CD4-positive, alpha-beta T cell (primary cell): Measurements from ENCODE around the gene COA4. TPM values are rescaled to one million over a fixed set of nuclear protein-coding genes. Genes with fewer than 3 reads are reported as not detected.

ENCODE experiments used
- ATAC-seq: fragments of 200-7000 bp; cut with Tn5 transposase; one replicate; pipeline ENCODE4 v1.10.0; 2022; ENCODE audit warnings: mild to moderate bottlenecking; ENCODE audit not compliant: poor library complexity
- CTCF ChIA-PET: fragments of 350-600 bp; sonication (Branson Sonifier 250); formaldehyde crosslinking; loops from one replicate; lab custom pipeline; 2021; ENCODE audit warnings: antibody characterized with exemption, inconsistent platforms; lab: Charles Lee
- POLR2A ChIA-PET: fragments of 350-600 bp; sonication (Branson Sonifier 250); formaldehyde crosslinking; loops from one replicate; lab custom pipeline; 2021; ENCODE audit warnings: antibody characterized with exemption, inconsistent platforms; lab: Charles Lee
- DNase-seq, 14 experiments: peaks; one replicate each; pipeline ENCODE4 v3.0.0-alpha.2; 2013 to 2020; ENCODE audit warnings: mixed read lengths in 2 of 14
- H3K27ac ChIP-seq, 2 donors: one replicate each; pipeline versions ENCODE4 v1.5.1 to v1.7.0; 2013; ENCODE audit warnings: low read length in 2 of 2, low read depth in 1 of 2, mild to moderate bottlenecking in 1 of 2
- H3K27me3 ChIP-seq, 2 experiments: 1 replicate in 1 of 2; 2 replicates in 1 of 2; pipeline versions ENCODE4 v1.6.1 to v1.7.0; 2013; ENCODE audit warnings: low read length in 2 of 2, control low read depth in 1 of 2, mild to moderate bottlenecking in 1 of 2, moderate library complexity in 1 of 2; ENCODE audit not compliant: insufficient read depth in 2 of 2, control insufficient read depth in 1 of 2
- H3K36me3 ChIP-seq: one replicate; pipeline ENCODE4 v1.6.1; 2013; ENCODE audit warnings: low read length, control low read depth; ENCODE audit not compliant: insufficient read depth
- H3K4me1 ChIP-seq: one replicate; pipeline ENCODE4 v1.6.1; 2013; ENCODE audit warnings: low read length, control low read depth; ENCODE audit not compliant: insufficient read depth
- H3K4me3 ChIP-seq: one replicate; pipeline ENCODE4 v1.5.1; 2013; ENCODE audit warnings: mild to moderate bottlenecking, low read length, moderate library complexity
- H3K9me3 ChIP-seq, 2 experiments: 1 replicate in 1 of 2; 2 replicates in 1 of 2; pipeline versions ENCODE4 v1.6.1 to v1.7.0; 2013; ENCODE audit warnings: low read length in 2 of 2, mild to moderate bottlenecking in 2 of 2, control low read depth in 1 of 2, moderate library complexity in 1 of 2; ENCODE audit not compliant: control insufficient read depth in 1 of 2, insufficient read depth in 1 of 2
- H3K27ac Mint-ChIP-seq: one replicate; pipeline ENCODE4 v1.8.0; 2020; ENCODE audit warnings: mixed read lengths
- H3K27me3 Mint-ChIP-seq: one replicate; pipeline ENCODE4 v1.8.0; 2021; ENCODE audit warnings: mixed read lengths
- H3K36me3 Mint-ChIP-seq: one replicate; pipeline ENCODE4 v1.8.0; 2021; ENCODE audit warnings: low read depth, mixed read lengths
- H3K4me1 Mint-ChIP-seq: one replicate; pipeline ENCODE4 v1.8.0; 2021; ENCODE audit warnings: low read depth, mixed read lengths
- H3K4me3 Mint-ChIP-seq: one replicate; pipeline ENCODE4 v1.8.0; 2020; ENCODE audit warnings: mild to moderate bottlenecking, mixed read lengths
- H3K9me3 Mint-ChIP-seq: one replicate; pipeline ENCODE4 v1.8.0; 2020; ENCODE audit warnings: mixed read lengths
- CTCF ChIP-seq: fragments of 200-600 bp; IDR thresholded peaks from one replicate; pipeline ENCODE4 v1.8.0; 2022; ENCODE audit warnings: antibody characterized with exemption, mild to moderate bottlenecking
- intact Hi-C, 2 experiments: fragments of 100-400 bp; cut with DNase I in 1 of 2; cut with micrococcal nuclease in 1 of 2; formaldehyde crosslinking; loops; one replicate each; pipeline versions ENCODE4 v1.15.1 to v1.9.0; 2023 to 2025; cut with DNase I, micrococcal nuclease
- total RNA-seq, 174 experiments: library from RNA in 2 of 174; stranded (reverse) in 2 of 174; gene quantifications; one replicate each; pipeline ENCODE4 v1.2.3 and lab custom pipeline; 2021 to 2026

The COA4 gene
- total RNA-seq, 2 experiments from 2014 or later = 20.7 to 23.9 TPM

DNA sequence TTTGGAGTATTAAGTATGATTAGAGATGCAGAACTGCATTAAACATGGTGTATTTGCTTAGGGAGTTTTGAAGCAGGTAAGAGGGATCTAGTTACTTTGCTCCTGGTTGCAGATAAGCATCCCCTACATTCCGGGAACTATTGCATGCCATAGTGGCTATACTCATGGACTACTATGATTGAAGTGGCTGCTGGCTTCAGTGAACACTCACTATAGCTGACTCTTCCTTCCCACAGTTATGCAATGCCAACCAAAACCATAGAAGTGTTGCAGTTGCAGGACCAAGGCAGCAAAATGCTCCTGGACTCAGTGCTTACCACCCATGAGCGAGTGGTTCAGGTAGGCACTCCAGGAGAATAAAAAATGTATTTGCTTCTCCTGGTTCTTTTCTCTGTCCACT lies 17.0 kb downstream of the COA4 start:
- Histone ChIP-seq H3K9me3 (no peaks in the 10 kb centered on the region), H3K36me3 (peaks cover 30% of the 10 kb centered on the region), H3K4me3 (no peak overlapping the region), H3K27me3 (no peaks in the 10 kb centered on the region), H3K4me1 (no peaks in the 10 kb centered on the region), H3K27ac (no peak overlapping the region)
- Mint-ChIP-seq H3K4me3 (no peak overlapping the region), H3K36me3 (peaks cover 58% of the 10 kb centered on the region), H3K9me3 (no peaks in the 10 kb centered on the region), H3K4me1 (no peaks in the 10 kb centered on the region), H3K27me3 (no peaks in the 10 kb centered on the region), H3K27ac (no peak overlapping the region)
- ATAC-seq (no peak), DNase-seq (no peak)
- intact Hi-C loops = no loop called here
- TF ChIP-seq CTCF = no peak
- CTCF ChIA-PET = no interaction called here
- POLR2A ChIA-PET = interaction anchor here (1.3 kb wide), 1 partner anchor 10 kb away, joined by 4 read pairs; no protein-coding TSS in a partner anchor

- Mint-ChIP-seq H3K36me3 (peaks cover 70% of the 10 kb centered on the region), H3K9me3 (no peaks in the 10 kb centered on the region), H3K4me1 (no peaks in the 10 kb centered on the region), H3K27ac (no peak overlapping the region), H3K4me3 (no peak overlapping the region), H3K27me3 (no peaks in the 10 kb centered on the region)
- CTCF ChIA-PET = no interaction called here
- Histone ChIP-seq H3K36me3 (peaks cover 19% of the 10 kb centered on the region), H3K4me1 (no peaks in the 10 kb centered on the region), H3K9me3 (no peaks in the 10 kb centered on the region), H3K27ac (no peak overlapping the region), H3K4me3 (no peak overlapping the region), H3K27me3 (no peaks in the 10 kb centered on the region)
- DNase-seq = no peak
- intact Hi-C loops = no loop called here
- TF ChIP-seq CTCF = no peak
- ATAC-seq = no peak
- POLR2A ChIA-PET = no interaction called here
These were observed 20.5 kb downstream of the COA4 start for GRCh38 chr11:73856031-73856567.

DNA sequence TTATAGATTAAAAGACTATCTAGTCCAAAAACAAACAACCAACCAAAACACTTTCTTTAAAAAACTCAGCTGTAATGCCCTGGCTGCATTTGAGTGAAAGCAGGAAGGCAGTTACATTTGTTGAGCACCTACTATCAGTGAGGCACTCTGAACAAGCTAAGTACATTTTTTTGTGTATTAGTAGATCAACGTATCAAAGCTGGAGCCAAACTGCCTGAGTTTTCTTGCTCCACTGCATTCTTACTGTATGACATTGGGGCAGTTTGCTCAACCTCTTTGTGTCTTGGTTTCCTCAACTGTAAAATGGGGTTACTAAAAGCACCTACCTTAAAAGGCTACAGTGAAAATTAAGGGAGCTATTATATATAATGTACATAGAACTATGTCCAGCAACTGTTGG lies 22.0 kb downstream of the COA4 start:
- intact Hi-C loops = no loop called here
- Histone ChIP-seq H3K36me3 (peaks cover 13% of the 10 kb centered on the region), H3K27me3 (no peaks in the 10 kb centered on the region), H3K4me3 (no peak overlapping the region), H3K27ac (no peak overlapping the region), H3K9me3 (no peaks in the 10 kb centered on the region), H3K4me1 (no peaks in the 10 kb centered on the region)
- no peak for ATAC-seq
- CTCF ChIA-PET = interaction anchor here (1.1 kb wide), 1 partner anchor 11 kb away, joined by 3 read pairs; no protein-coding TSS in a partner anchor
- H3K9me3 Mint-ChIP-seq = no peaks in the 10 kb centered on the region
- H3K4me1 Mint-ChIP-seq = no peaks in the 10 kb centered on the region
- POLR2A ChIA-PET = interaction anchor here (0.6 kb wide), 1 partner anchor 15 kb away, joined by 3 read pairs; no protein-coding TSS in a partner anchor
- no peak for DNase-seq
- H3K4me3 Mint-ChIP-seq = no peak overlapping the region
- peaks cover 71% of the 10 kb centered on the region for H3K36me3 Mint-ChIP-seq
- H3K27ac Mint-ChIP-seq = no peak overlapping the region
- TF ChIP-seq CTCF = no peak
- no peaks in the 10 kb centered on the region for H3K27me3 Mint-ChIP-seq
